T-cell (primary cell): ENCODE measurements around the gene USP2. TPM values are rescaled to one million over a fixed set of nuclear protein-coding genes. Genes with fewer than 3 reads are reported as not detected.

Experiments
- ATAC-seq, 4 experiments: fragments of 200-7000 bp in 3 of 4; fragments of 150-1000 bp in 1 of 4; cut with Tn5 transposase; replicated peaks in 1 of 4; 1 replicate in 3 of 4; 2 replicates in 1 of 4; pipeline ENCODE4 v1.10.0; 2021; ENCODE audit warnings: moderate library complexity in 3 of 4, mild to moderate bottlenecking in 2 of 4, moderate number of reproducible peaks in 1 of 4
- CTCF ChIA-PET, 2 donors: fragments of 300-600 bp; sonication (Branson Sonifier 250); formaldehyde crosslinking; loops; one replicate each; lab custom pipeline; 2022; ENCODE audit warnings: antibody characterized with exemption in 2 of 2; lab: Charles Lee
- POLR2A ChIA-PET, 2 donors: fragments of 300-600 bp; sonication (Branson Sonifier 250); formaldehyde crosslinking; loops; one replicate each; lab custom pipeline; 2022; ENCODE audit warnings: antibody characterized with exemption in 2 of 2; lab: Charles Lee
- DNase-seq, 35 experiments: peaks; one replicate each; pipeline versions ENCODE4 v3.0.0 to v3.0.0-alpha.2; 2013 to 2023
- H3K27ac ChIP-seq: one replicate; pipeline ENCODE4 v1.5.1; 2013; ENCODE audit warnings: low read length
- H3K27me3 ChIP-seq, 2 experiments: replicated peaks in 1 of 2; 1 replicate in 1 of 2; 2 replicates in 1 of 2; pipeline versions ENCODE4 v1.6.1 to v1.7.0; 2013; ENCODE audit warnings: low read length in 1 of 2, mixed read lengths in 1 of 2; ENCODE audit not compliant: control insufficient read depth in 2 of 2, insufficient read depth in 2 of 2; ENCODE audit errors: extremely low read depth in 1 of 2
- H3K36me3 ChIP-seq, 2 donors: 1 replicate in 1 of 2; 2 replicates in 1 of 2; pipeline versions ENCODE4 v1.6.1 to v1.7.0; 2013; ENCODE audit warnings: low read length in 1 of 2; ENCODE audit not compliant: control insufficient read depth in 2 of 2, insufficient read depth in 1 of 2; ENCODE audit errors: extremely low read depth in 1 of 2
- H3K4me1 ChIP-seq, 2 experiments: 1 replicate in 1 of 2; 2 replicates in 1 of 2; pipeline versions ENCODE4 v1.6.1 to v1.7.0; 2013; ENCODE audit warnings: low read length in 2 of 2, mixed read lengths in 1 of 2; ENCODE audit not compliant: insufficient read depth in 2 of 2, control insufficient read depth in 1 of 2; ENCODE audit errors: extremely low read depth in 1 of 2
- H3K4me3 ChIP-seq, 2 donors: 1 replicate in 1 of 2; 2 replicates in 1 of 2; pipeline versions ENCODE4 v1.5.1 to v1.7.0; 2013; ENCODE audit warnings: mild to moderate bottlenecking in 2 of 2, low read length in 1 of 2, moderate library complexity in 1 of 2; ENCODE audit not compliant: control insufficient read depth in 1 of 2; ENCODE audit errors: extremely low read depth in 1 of 2
- H3K9me3 ChIP-seq: 2 replicates; pipeline ENCODE4 v1.7.0; 2013
- H3K27ac Mint-ChIP-seq, 2 donors: one replicate each; pipeline ENCODE4 v1.8.0; 2020 to 2021; ENCODE audit warnings: mild to moderate bottlenecking in 2 of 2, mixed read lengths in 2 of 2
- H3K27me3 Mint-ChIP-seq, 2 donors: one replicate each; pipeline ENCODE4 v1.8.0; 2021 to 2022; ENCODE audit warnings: mixed read lengths in 2 of 2
- H3K36me3 Mint-ChIP-seq: one replicate; pipeline ENCODE4 v1.8.0; 2021; ENCODE audit warnings: mixed read lengths
- H3K4me1 Mint-ChIP-seq, 3 donors: one replicate each; pipeline ENCODE4 v1.8.0; 2020 to 2022; ENCODE audit warnings: mixed read lengths in 3 of 3, mild to moderate bottlenecking in 1 of 3
- H3K4me3 Mint-ChIP-seq, 3 donors: one replicate each; pipeline ENCODE4 v1.8.0; 2020 to 2022; ENCODE audit warnings: mild to moderate bottlenecking in 3 of 3, mixed read lengths in 3 of 3, moderate library complexity in 3 of 3
- H3K9me3 Mint-ChIP-seq, 3 donors: one replicate each; pipeline ENCODE4 v1.8.0; 2020 to 2022; ENCODE audit warnings: mixed read lengths in 3 of 3
- whole genome bisulfite sequencing: methylation state at CpG from one replicate; pipeline ENCODE4 v1.1.5; 2013; ENCODE audit warnings: missing lambda C conversion rate; ENCODE audit not compliant: insufficient coverage; 5-methylcytosine and 5-hydroxymethylcytosine counted together
- total RNA-seq, 35 experiments: library from RNA in 6 of 35; stranded (reverse) in 6 of 35; fragments of 120-200 nt in 1 of 35; gene quantifications; one replicate each; pipeline versions ENCODE4 v1.2.1 to v1.2.4 and lab custom pipeline; 2013 to 2026

Gene USP2
- total RNA-seq, 5 donors from 2014 or later (not counting 1 experiment from before 2014, with no cell fraction given) = 0.13 to 3.2 (median 0.44) TPM

- no peak for DNase-seq
- H3K27me3 Mint-ChIP-seq = peaks cover 25 to 32% of the 10 kb centered on the region in 2 donors
- H3K9me3 ChIP-seq = no peaks in the 10 kb centered on the region
- no peaks in the 10 kb centered on the region for H3K9me3 Mint-ChIP-seq
- no CpG with 5 or more reads among the region's 2 CpGs for WGBS
- ChIA-PET POLR2A (interaction anchor here in 1 of 2 donors (0.6 kb wide), 1 partner anchor 782 kb away, joined by 3 read pairs; no protein-coding TSS in a partner anchor), CTCF (no interaction called here)
- H3K27ac ChIP-seq = no peak overlapping the region
- no peak for ATAC-seq
- no peak overlapping the region for H3K27ac Mint-ChIP-seq
- H3K4me3 Mint-ChIP-seq = no peak overlapping the region
- H3K4me3 ChIP-seq = no peak overlapping the region
- H3K4me1 Mint-ChIP-seq = peaks cover 2 to 5% (median 2%) of the 10 kb centered on the region in 3 donors
- H3K27me3 ChIP-seq = peaks cover 5 to 47% of the 10 kb centered on the region in 2 experiments
- no peaks in the 10 kb centered on the region for H3K36me3 ChIP-seq
- peaks cover 0 to 9% of the 10 kb centered on the region in 2 experiments for H3K4me1 ChIP-seq
- H3K36me3 Mint-ChIP-seq = no peaks in the 10 kb centered on the region
These were observed 30.3 kb downstream of the USP2 start for GRCh38 chr11:119351232-119351631.

DNA sequence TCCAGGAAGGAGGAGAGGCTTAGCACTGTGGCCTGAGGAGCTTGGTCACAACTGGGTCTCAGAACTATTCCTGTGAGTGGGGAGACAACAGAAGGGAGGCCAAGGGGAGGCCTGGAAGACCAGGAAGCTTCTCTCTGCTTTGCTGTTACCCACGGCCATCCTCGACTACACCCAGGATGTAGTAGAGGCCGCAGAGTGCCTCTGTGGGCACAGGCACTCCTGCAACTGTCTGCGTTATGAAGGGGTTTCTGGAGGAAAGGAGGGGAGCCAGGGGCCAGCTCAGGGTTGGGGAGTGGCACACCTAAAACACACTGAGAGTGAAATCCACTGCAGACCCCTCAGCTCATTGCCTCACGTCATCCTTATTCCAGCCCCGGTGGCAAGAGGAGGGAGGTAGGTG, 31.2 kb downstream of the USP2 start:
- H3K27me3 ChIP-seq = peaks cover 5 to 46% of the 10 kb centered on the region in 2 experiments
- H3K27ac Mint-ChIP-seq = peak overlapping the region in 1 of 2 donors; percentile 48
- ATAC-seq (no peak), DNase-seq (no peak)
- H3K4me3 Mint-ChIP-seq = no peak overlapping the region
- peaks cover 25 to 31% of the 10 kb centered on the region in 2 donors for H3K27me3 Mint-ChIP-seq
- peak overlapping the region; percentile 34 for H3K27ac ChIP-seq
- 48% methylated on average over 3 of the region's 6 CpGs for whole genome bisulfite sequencing
- no peak overlapping the region for H3K4me3 ChIP-seq
- peaks cover 0 to 6% of the 10 kb centered on the region in 2 experiments for H3K4me1 ChIP-seq
- H3K4me1 Mint-ChIP-seq = peaks cover 0 to 3% (median 0%) of the 10 kb centered on the region in 3 donors
- H3K36me3 ChIP-seq = no peaks in the 10 kb centered on the region
- H3K36me3 Mint-ChIP-seq = no peaks in the 10 kb centered on the region
- no peaks in the 10 kb centered on the region for H3K9me3 Mint-ChIP-seq
- ChIA-PET CTCF (no interaction called here), POLR2A (interaction anchor here in 1 of 2 donors (0.6 kb wide), 1 partner anchor 19 kb away, joined by 3 read pairs; no protein-coding TSS in a partner anchor)
- no peaks in the 10 kb centered on the region for H3K9me3 ChIP-seq

DNA sequence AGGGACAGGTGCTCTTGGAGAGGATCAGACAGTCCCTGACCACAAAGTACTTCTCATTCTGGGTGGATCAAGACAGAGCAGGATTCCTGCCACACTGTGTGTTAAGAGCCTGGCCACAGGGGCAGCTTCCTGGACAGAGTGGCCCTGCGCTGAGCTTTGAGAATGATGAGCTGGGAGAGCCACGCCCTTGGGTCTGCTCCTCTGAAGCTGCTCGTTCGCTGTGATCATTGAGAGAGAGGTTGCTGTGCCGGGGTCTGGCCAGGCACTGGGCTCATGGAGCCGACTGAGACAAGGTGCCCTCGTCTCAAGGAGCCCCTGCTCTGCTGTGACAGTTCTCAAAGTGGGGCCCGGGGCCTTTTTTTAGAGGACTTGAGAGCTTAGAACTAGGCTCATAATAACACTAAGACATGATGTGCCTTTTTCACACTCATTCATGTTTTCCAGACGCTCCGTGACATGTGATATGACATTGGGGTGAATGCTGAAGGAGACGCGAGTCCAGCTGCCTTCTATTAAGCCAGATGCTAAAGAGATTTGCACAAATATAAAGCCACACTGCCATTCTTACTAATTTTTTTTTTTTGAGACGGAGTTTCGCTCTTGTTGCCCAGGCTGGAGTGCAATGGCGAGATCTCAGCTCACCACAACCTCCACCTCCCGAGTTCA, 33.4 kb downstream of the USP2 start:
- Histone ChIP-seq H3K9me3 (no peaks in the 10 kb centered on the region), H3K36me3 (no peaks in the 10 kb centered on the region), H3K27me3 (peaks cover 3 to 61% of the 10 kb centered on the region in 2 experiments), H3K4me3 (no peak overlapping the region), H3K4me1 (peaks cover 0 to 6% of the 10 kb centered on the region in 2 experiments), H3K27ac (no peak overlapping the region)
- Mint-ChIP-seq H3K4me1 (peaks cover 0 to 3% (median 0%) of the 10 kb centered on the region in 3 donors), H3K4me3 (no peak overlapping the region), H3K27ac (no peak overlapping the region), H3K27me3 (peaks cover 28 to 32% of the 10 kb centered on the region in 2 donors), H3K9me3 (no peaks in the 10 kb centered on the region), H3K36me3 (no peaks in the 10 kb centered on the region)
- ATAC-seq (no peak), DNase-seq (no peak)
- ChIA-PET POLR2A (interaction anchor here in 1 of 2 donors (0.7 kb wide), 1 partner anchor 15 kb away, joined by 3 read pairs; no protein-coding TSS in a partner anchor), CTCF (interaction anchor here (0.5 to 1.0 kb wide), 2 partner anchors 9 to 10 kb away, joined by 3 to 11 read pairs; no protein-coding TSS in a partner anchor)
- 78% methylated on average over 7 of the region's 16 CpGs for WGBS

- Histone ChIP-seq H3K4me3 (no peak overlapping the region), H3K4me1 (peaks cover 0 to 6% of the 10 kb centered on the region in 2 experiments), H3K36me3 (no peaks in the 10 kb centered on the region), H3K27me3 (peaks cover 0 to 62% of the 10 kb centered on the region in 2 experiments), H3K27ac (no peak overlapping the region), H3K9me3 (no peaks in the 10 kb centered on the region)
- POLR2A ChIA-PET = interaction anchor here in 1 of 2 donors (0.5 kb wide), 1 partner anchor 59 kb away, joined by 12 read pairs; no protein-coding TSS in a partner anchor
- CTCF ChIA-PET = interaction anchor here in 1 of 2 donors (1.0 to 1.3 kb wide), 2 partner anchors 9 to 10 kb away, joined by 4 to 11 read pairs; no protein-coding TSS in a partner anchor
- ATAC-seq (no peak), DNase-seq (no peak)
- Mint-ChIP-seq H3K27me3 (peaks cover 24 to 31% of the 10 kb centered on the region in 2 donors), H3K36me3 (no peaks in the 10 kb centered on the region), H3K4me1 (peaks cover 0 to 3% (median 0%) of the 10 kb centered on the region in 3 donors), H3K9me3 (no peaks in the 10 kb centered on the region), H3K4me3 (no peak overlapping the region), H3K27ac (no peak overlapping the region)
- no CpG with 5 or more reads among the region's 2 CpGs for WGBS
These were observed 34.2 kb downstream of the USP2 start for GRCh38 chr11:119347242-119347641.

DNA sequence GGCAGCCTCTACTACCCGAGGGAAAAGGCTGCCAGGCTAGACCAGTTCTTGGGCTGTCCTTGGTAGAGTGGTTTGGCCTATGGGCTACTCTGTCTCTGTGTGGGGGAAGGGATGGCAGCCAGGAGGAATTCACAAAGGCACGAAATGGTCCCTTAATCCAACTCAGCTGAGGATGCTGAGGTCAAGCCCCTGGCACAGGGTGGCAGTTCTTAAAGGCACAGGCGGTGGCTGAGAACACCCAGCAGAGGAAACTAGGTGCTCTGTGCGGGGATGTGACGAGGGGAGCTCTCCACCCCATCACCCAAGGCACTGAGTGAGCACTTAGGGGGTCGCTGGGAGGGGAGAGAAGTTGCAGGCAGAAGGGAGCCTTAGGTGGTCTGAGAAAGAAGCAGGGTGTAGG, 34.9 kb downstream of the USP2 start, which contains the start of gene MFRP:
Gene MFRP (minus strand): TSS at position 101 of the 400 bp plus-strand sequence. CDS start 192 bp downstream, outside the sequence.
- no peak for ATAC-seq
- 21% methylated on average over 2 of the region's 6 CpGs for WGBS
- H3K9me3 ChIP-seq = no peaks in the 10 kb centered on the region
- H3K4me3 ChIP-seq = no peak within 1 kb of the TSS
- Mint-ChIP-seq H3K4me1 (peaks cover 0 to 3% (median 0%) of the 10 kb centered on the region in 3 donors), H3K4me3 (no peak within 1 kb of the TSS), H3K27me3 (peaks cover 21 to 37% of the 10 kb centered on the region in 2 donors), H3K27ac (no peak within 1 kb of the TSS), H3K36me3 (no peaks in the 10 kb centered on the region), H3K9me3 (no peaks in the 10 kb centered on the region)
- H3K27ac ChIP-seq = no peak within 1 kb of the TSS
- ChIA-PET CTCF (interaction anchor here in 1 of 2 donors (1.3 kb wide), 1 partner anchor 9 kb away, joined by 4 read pairs; no protein-coding TSS in a partner anchor), POLR2A (no interaction called here)
- H3K36me3 ChIP-seq = no peaks in the 10 kb centered on the region
- H3K27me3 ChIP-seq = peaks cover 0 to 64% of the 10 kb centered on the region in 2 experiments
- no peak for DNase-seq
- peaks cover 0 to 6% of the 10 kb centered on the region in 2 experiments for H3K4me1 ChIP-seq

GRCh38 chr11:119345685-119346084, 35.8 kb downstream of the USP2 start:
- Histone ChIP-seq H3K27me3 (peaks cover 3 to 71% of the 10 kb centered on the region in 2 experiments), H3K36me3 (no peaks in the 10 kb centered on the region), H3K4me1 (peaks cover 0 to 13% of the 10 kb centered on the region in 2 experiments), H3K4me3 (no peak overlapping the region), H3K27ac (no peak overlapping the region), H3K9me3 (no peaks in the 10 kb centered on the region)
- WGBS = 78% methylated on average over 9 of the region's 12 CpGs
- POLR2A ChIA-PET = no interaction called here
- ATAC-seq (no peak), DNase-seq (no peak)
- Mint-ChIP-seq H3K4me3 (no peak overlapping the region), H3K36me3 (peaks cover 4% of the 10 kb centered on the region), H3K27ac (no peak overlapping the region), H3K9me3 (no peaks in the 10 kb centered on the region), H3K4me1 (peaks cover 5 to 9% (median 6%) of the 10 kb centered on the region in 3 donors), H3K27me3 (peaks cover 28 to 45% of the 10 kb centered on the region in 2 donors)
- CTCF ChIA-PET = interaction anchor here in 1 of 2 donors (0.6 kb wide), 1 partner anchor 50 kb away, joined by 3 read pairs; no protein-coding TSS in a partner anchor
